ENCODE measurements around the gene MESD.

MESD gene

DNA sequence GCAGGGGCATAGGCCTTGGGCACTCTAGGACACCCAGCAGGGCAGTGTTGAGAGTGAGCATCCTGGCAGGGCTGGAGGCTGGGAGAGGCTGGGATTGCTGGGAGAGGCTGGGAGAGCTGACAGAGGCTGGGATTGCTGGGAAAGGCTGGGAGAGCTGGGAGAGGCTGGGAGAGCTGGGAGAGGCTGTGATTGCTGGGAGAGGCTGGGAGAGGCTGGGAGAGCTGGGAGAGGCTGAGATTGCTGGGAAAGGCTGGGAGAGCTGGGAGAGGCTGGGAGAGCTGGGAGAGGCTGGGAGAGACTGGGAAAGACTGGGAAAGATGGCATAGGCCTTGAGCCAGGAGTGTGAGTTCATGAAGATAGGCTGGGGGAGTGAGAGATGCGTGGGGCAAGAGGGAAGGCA is 77.8 kb downstream of the MESD start:
- DNase-seq (ENCODE audit: low read depth in 4 of 4, low spot score in 1 of 4): no peak

DNA sequence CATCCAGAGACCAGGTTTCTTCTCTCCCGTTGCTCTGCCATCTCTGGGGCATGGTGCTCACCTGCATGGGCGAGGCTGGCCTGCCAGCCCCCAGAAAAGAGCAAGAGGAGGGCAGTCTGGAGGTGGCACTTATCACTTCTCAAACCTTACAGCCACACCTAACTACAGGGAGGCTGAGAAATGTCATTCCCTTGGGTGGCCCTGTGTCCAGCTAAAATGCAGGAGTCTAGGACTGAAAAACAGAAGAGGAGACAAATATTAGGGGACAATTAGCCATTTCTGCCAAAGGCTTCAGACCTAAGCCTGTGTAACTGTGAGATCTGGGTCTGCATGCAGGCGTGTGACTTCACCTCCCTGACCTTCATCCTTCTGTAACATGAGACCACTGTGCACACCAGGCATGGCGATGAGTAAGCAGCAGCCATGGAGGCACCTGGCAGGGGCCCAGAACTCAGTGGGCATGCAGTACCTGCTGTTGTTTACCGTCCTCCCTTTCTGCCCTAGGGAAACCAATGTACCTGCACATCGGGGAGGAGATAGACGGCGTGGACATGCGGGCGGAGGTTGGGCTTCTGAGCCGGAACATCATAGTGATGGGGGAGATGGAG is 83.4 kb downstream of the MESD start:
- no peak for DNase-seq (ENCODE audit: low read depth in 4 of 4, low spot score in 1 of 4)

DNA sequence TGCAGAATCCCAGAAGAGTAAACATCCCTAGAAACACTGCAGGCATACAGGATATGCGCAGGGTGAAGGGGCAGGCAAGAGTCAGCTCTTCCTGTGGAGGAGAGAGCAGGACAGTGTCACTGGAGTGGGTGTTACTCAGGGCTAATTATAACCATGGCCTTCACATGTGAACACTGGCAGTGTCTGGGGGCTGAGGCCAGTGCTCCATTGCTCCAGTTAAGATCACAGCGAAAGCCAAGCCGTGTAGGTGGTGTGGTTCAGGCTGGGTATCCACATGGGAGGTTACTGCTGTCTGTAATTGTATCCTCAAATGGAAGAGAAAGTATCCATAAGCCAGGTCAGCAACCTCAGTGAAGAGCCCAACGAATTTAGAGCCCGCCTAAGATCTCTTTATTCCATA is 84.6 kb downstream of the MESD start:
- DNase-seq (ENCODE audit: low read depth in 4 of 4, low spot score in 1 of 4): no peak

GRCh38 chr15:80902298-80902801 is 87.3 kb downstream of the MESD start:
- DNase-seq (ENCODE audit: low read depth in 4 of 4, low spot score in 1 of 4): no peak

- no peak for DNase-seq (ENCODE audit: low read depth in 4 of 4, low spot score in 1 of 4)
These were observed 91.6 kb downstream of the MESD start for GRCh38 chr15:80898040-80898439.

Data from stimulated activated CD4-positive, alpha-beta T cell treated with anti-CD3 and anti-CD28 coated beads, Interleukin-1b, Interleukin-23, amount 100 ng/mL, for 24 hours (primary cell).